Smooth muscle cell (in vitro differentiated cells): ENCODE results near the gene SLC24A3. TPM values are rescaled to one million over a fixed set of nuclear protein-coding genes. Genes with fewer than 3 reads are reported as not detected.
"Not testable (repeated sequence)": the region's sequence is repeated elsewhere in the genome, so short reads cannot be mapped to it uniquely, and the experiment has no call there.

Source experiments
- DNase-seq: peaks from one replicate; lab custom pipeline; 2025; ENCODE audit not compliant: unreplicated experiment; lab: John Stamatoyannopoulos, UW
- H2AFZ ChIP-seq: fragments of 200-600 bp; sonication (generic); 2 replicates; pipeline ENCODE4 v1.6.0; 2016; ENCODE audit warnings: antibody characterized with exemption, low read depth, mild to moderate bottlenecking
- H3F3A ChIP-seq: fragments of 200-600 bp; sonication (generic); 2 replicates; pipeline ENCODE4 v1.6.0; 2017; ENCODE audit warnings: antibody characterized with exemption, low read depth
- H3K27ac ChIP-seq: fragments of 200-600 bp; sonication (generic); 2 replicates; pipeline ENCODE4 v1.5.1; 2016; ENCODE audit warnings: low read depth, mild to moderate bottlenecking
- H3K27me3 ChIP-seq: fragments of 200-600 bp; sonication (generic); 2 replicates; pipeline ENCODE4 v1.6.1; 2016; ENCODE audit warnings: low read depth, mild to moderate bottlenecking
- H3K36me3 ChIP-seq: fragments of 200-600 bp; sonication (generic); 2 replicates; pipeline ENCODE4 v1.5.1; 2016; ENCODE audit warnings: low read depth
- H3K4me1 ChIP-seq: fragments of 200-600 bp; sonication (generic); 2 replicates; pipeline ENCODE4 v1.5.1; 2016; ENCODE audit warnings: low read depth
- H3K4me2 ChIP-seq: fragments of 200-600 bp; sonication (generic); 2 replicates; pipeline ENCODE4 v1.6.0; 2016; ENCODE audit warnings: mild to moderate bottlenecking
- H3K4me3 ChIP-seq: fragments of 200-600 bp; sonication (generic); 2 replicates; pipeline ENCODE4 v1.5.1; 2016; ENCODE audit warnings: mild to moderate bottlenecking
- H3K79me2 ChIP-seq: fragments of 200-600 bp; sonication (generic); 2 replicates; pipeline ENCODE4 v1.6.0; 2016; ENCODE audit warnings: low read depth, mild to moderate bottlenecking
- H3K9ac ChIP-seq: fragments of 200-600 bp; sonication (generic); 2 replicates; pipeline ENCODE4 v1.6.0; 2016; ENCODE audit warnings: low read depth
- H3K9me3 ChIP-seq: fragments of 200-600 bp; sonication (generic); replicated peaks from 2 replicates; pipeline ENCODE4 v1.5.1; 2016; ENCODE audit warnings: low read depth
- H4K20me1 ChIP-seq: fragments of 200-600 bp; sonication (generic); 2 replicates; pipeline ENCODE4 v1.6.0; 2016; ENCODE audit warnings: low read depth
- CTCF ChIP-seq: fragments of 200-600 bp; sonication (generic); IDR thresholded peaks from 2 replicates; pipeline ENCODE4 v1.5.1; 2017; ENCODE audit warnings: borderline replicate concordance, mild to moderate bottlenecking, antibody characterized with exemption; ENCODE audit not compliant: insufficient read depth, poor library complexity, severe bottlenecking
- WGBS: methylation state at CpG from one replicate; pipeline ENCODE4 v1.1.7; 2016; ENCODE audit warnings: low lambda C conversion rate; 5-methylcytosine and 5-hydroxymethylcytosine counted together
- polyA plus RNA-seq: library from polyadenylated mRNA; unstranded; fragments of >200 nt; fragmentation: Nextera tagmentation; extraction: Ambion mirVana; gene quantifications from 2 replicates; pipeline ENCODE4 v1.2.1, GENCODE V29; 2016
- total RNA-seq: library from RNA; depleted of rRNA; stranded (reverse); fragments of >200 nt; gene quantifications from 2 replicates; pipeline ENCODE4 v1.2.3, GENCODE V29; 2014

Gene SLC24A3
- total and polyA plus RNA-seq, 2 experiments from 2014 or later = 2.5 to 3.2 TPM

GRCh38 chr20:19750101-19750606 is 537.7 kb downstream of the SLC24A3 start:
- no peak overlapping the region for H3K9ac ChIP-seq

GRCh38 chr20:19750907-19751636 is 538.6 kb downstream of the SLC24A3 start:
- DNase-seq = no peak
- H2AFZ ChIP-seq = no peak overlapping the region
- H3K4me2 ChIP-seq = no peak overlapping the region
- no peak overlapping the region for H3K9ac ChIP-seq
- H3K36me3 ChIP-seq = no peaks in the 10 kb centered on the region
- H3K4me3 ChIP-seq = no peak overlapping the region
- no peaks in the 10 kb centered on the region for H3K27me3 ChIP-seq
- no peaks in the 10 kb centered on the region for H3F3A ChIP-seq
- no peaks in the 10 kb centered on the region for H4K20me1 ChIP-seq
- WGBS = 82% methylated on average over 5 of the region's 5 CpGs
- H3K4me1 ChIP-seq = no peaks in the 10 kb centered on the region
- H3K79me2 ChIP-seq = no peaks in the 10 kb centered on the region
- H3K27ac ChIP-seq = no peak overlapping the region
- H3K9me3 ChIP-seq = no peaks in the 10 kb centered on the region
- no peak for TF ChIP-seq CTCF

More at GRCh38 chr20:19750101-19750606, 537.7 kb downstream of the SLC24A3 start:
- no peak for DNase-seq
- no peaks in the 10 kb centered on the region for H3K27me3 ChIP-seq
- H3F3A ChIP-seq = no peaks in the 10 kb centered on the region
- H3K4me3 ChIP-seq = no peak overlapping the region
- H3K9me3 ChIP-seq = no peaks in the 10 kb centered on the region
- 85% methylated on average over 4 of the region's 4 CpGs for WGBS
- no peak overlapping the region for H3K27ac ChIP-seq
- TF ChIP-seq CTCF = no peak
- H3K4me2 ChIP-seq = no peak overlapping the region
- no peaks in the 10 kb centered on the region for H3K36me3 ChIP-seq
- H3K4me1 ChIP-seq = no peaks in the 10 kb centered on the region
- no peak overlapping the region for H2AFZ ChIP-seq
- no peaks in the 10 kb centered on the region for H3K79me2 ChIP-seq
- H4K20me1 ChIP-seq = no peaks in the 10 kb centered on the region

- not testable (repeated sequence) for DNase-seq, H4K20me1 ChIP-seq, H3K4me3 ChIP-seq, H3K27me3 ChIP-seq, H3K9me3 ChIP-seq, H3K27ac ChIP-seq, H3K36me3 ChIP-seq, H3F3A ChIP-seq, H3K9ac ChIP-seq, H2AFZ ChIP-seq, H3K4me2 ChIP-seq, H3K79me2 ChIP-seq
- 88% methylated on average over 14 of the region's 14 CpGs for WGBS
- peaks cover 13% of the 10 kb centered on the region for H3K4me1 ChIP-seq
Observed at GRCh38 chr20:19754201-19754600, 541.8 kb downstream of the SLC24A3 start.

- H3K36me3 ChIP-seq = no peaks in the 10 kb centered on the region
- H3K79me2 ChIP-seq = peaks cover 1% of the 10 kb centered on the region
- peak overlapping the region; percentile 95 for H3K4me2 ChIP-seq
- peaks cover 4% of the 10 kb centered on the region for H4K20me1 ChIP-seq
- H2AFZ ChIP-seq = peak overlapping the region; percentile 94
- peaks cover 10% of the 10 kb centered on the region for H3F3A ChIP-seq
- peaks cover 17% of the 10 kb centered on the region for H3K4me1 ChIP-seq
- H3K27ac ChIP-seq = peak overlapping the region; percentile 69
- no peaks in the 10 kb centered on the region for H3K27me3 ChIP-seq
- H3K9me3 ChIP-seq = no peaks in the 10 kb centered on the region
- WGBS = 30% methylated on average over 22 of the region's 22 CpGs
- H3K9ac ChIP-seq = peak overlapping the region; percentile 67
- TF ChIP-seq CTCF = no peak
- no peak for DNase-seq
- peak overlapping the region; percentile 87 for H3K4me3 ChIP-seq
Observed at GRCh38 chr20:19756761-19757486, 544.5 kb downstream of the SLC24A3 start.
